Right lobe of liver (tissue), 4 donors: ENCODE data around the gene FAM78B.

Experiments
- POLR2A ChIP-seq: fragments of 450-650 bp; IDR thresholded peaks from one replicate; pipeline ENCODE4 v1.6.1; 2017; ENCODE audit warnings: antibody characterized with exemption, mild to moderate bottlenecking
- TF ChIP-seq, protein P1 (sequence below), 4 donors: fragments of 200-600 bp in 3 of 4; fragments of 450-650 bp in 1 of 4; IDR thresholded peaks; one replicate each; pipeline versions ENCODE4 v1.5.1 to v1.8.0; 2016 to 2022; ENCODE audit warnings: antibody characterized with exemption in 4 of 4, mild to moderate bottlenecking in 2 of 4
- donor health status: DM: no; HTN: no; CAD: no.
- donor health status: DM: no; HTN: no; CAD: no.
- donor health status: DM: no; HTN: yes; CAD: no.

DNA sequence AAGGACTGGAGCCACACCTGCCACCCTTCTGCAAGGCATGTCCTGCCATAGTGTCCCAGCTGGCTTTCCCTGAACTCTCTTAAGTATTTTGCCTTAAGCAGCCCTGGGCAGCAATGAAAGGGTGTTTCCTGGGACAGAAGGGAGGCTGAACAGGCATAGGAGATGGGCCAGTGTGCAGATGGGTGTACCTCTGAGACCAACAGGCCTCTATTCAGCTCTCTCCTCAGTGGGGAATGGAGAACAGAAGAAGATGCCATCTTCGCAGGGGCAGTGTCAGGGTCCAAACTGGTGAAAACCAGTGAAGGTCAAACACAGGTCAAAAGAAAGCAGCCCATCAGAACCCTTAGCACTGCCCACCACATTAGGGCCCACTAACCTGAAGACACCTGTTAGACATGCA, 53.2 kb downstream of the FAM78B start:
- TF ChIP-seq, protein P1, sequence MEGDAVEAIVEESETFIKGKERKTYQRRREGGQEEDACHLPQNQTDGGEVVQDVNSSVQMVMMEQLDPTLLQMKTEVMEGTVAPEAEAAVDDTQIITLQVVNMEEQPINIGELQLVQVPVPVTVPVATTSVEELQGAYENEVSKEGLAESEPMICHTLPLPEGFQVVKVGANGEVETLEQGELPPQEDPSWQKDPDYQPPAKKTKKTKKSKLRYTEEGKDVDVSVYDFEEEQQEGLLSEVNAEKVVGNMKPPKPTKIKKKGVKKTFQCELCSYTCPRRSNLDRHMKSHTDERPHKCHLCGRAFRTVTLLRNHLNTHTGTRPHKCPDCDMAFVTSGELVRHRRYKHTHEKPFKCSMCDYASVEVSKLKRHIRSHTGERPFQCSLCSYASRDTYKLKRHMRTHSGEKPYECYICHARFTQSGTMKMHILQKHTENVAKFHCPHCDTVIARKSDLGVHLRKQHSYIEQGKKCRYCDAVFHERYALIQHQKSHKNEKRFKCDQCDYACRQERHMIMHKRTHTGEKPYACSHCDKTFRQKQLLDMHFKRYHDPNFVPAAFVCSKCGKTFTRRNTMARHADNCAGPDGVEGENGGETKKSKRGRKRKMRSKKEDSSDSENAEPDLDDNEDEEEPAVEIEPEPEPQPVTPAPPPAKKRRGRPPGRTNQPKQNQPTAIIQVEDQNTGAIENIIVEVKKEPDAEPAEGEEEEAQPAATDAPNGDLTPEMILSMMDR (IDR thresholded peaks at IDR 0.05), result no peak
- TF ChIP-seq POLR2A, result no peak
